Endothelial cell of umbilical vein (primary cell): ENCODE results near the gene COL13A1.

Experiments used
- CTCF ChIP-seq, 2 donors: IDR thresholded peaks; 1 replicate in 1 of 2; 2 replicates in 1 of 2; pipeline ENCODE4 v1.5.1; 2011; ENCODE audit warnings: low read length in 2 of 2, mild to moderate bottlenecking in 2 of 2, moderate library complexity in 2 of 2, control low read depth in 1 of 2, inconsistent platforms in 1 of 2, low read depth in 1 of 2; ENCODE audit not compliant: insufficient read depth in 1 of 2; ENCODE audit errors: extremely low read depth in 1 of 2
- EZH2 ChIP-seq: IDR thresholded peaks from 2 replicates; pipeline ENCODE4 v1.6.1; 2012; ENCODE audit warnings: borderline replicate concordance, low read depth, mild to moderate bottlenecking, moderate library complexity, low read length, inconsistent platforms; ENCODE audit not compliant: severe bottlenecking
- JUN ChIP-seq: IDR thresholded peaks from 2 replicates; pipeline ENCODE4 v1.6.1; 2011; ENCODE audit warnings: borderline replicate concordance, low read depth; ENCODE audit not compliant: insufficient read length, insufficient read depth
- POLR2A ChIP-seq: IDR thresholded peaks from 2 replicates; pipeline ENCODE4 v1.6.1; 2012; ENCODE audit warnings: low read depth, mild to moderate bottlenecking, control low read depth, low read length
- POLR2AphosphoS5 ChIP-seq: IDR thresholded peaks from 2 replicates; pipeline ENCODE4 v1.6.1; 2012; ENCODE audit warnings: low read depth, mild to moderate bottlenecking, control low read depth, low read length, moderate library complexity; ENCODE audit not compliant: insufficient read depth

GRCh38 chr10:69902835-69903535 lies 101.3 kb downstream of the COL13A1 start:
- TF ChIP-seq CTCF (IDR thresholded peaks at IDR 0.05; ENCODE audit: extremely low read depth in 1 of 2, insufficient read depth in 1 of 2, low read depth in 1 of 2, low read length in 2 of 2) (no peak), POLR2A (no peak), EZH2 (no peak), POLR2AphosphoS5 (no peak), JUN (no peak)
